ENCODE results near the gene COX11. TPM values are rescaled to one million over a fixed set of nuclear protein-coding genes. Genes with fewer than 3 reads are reported as not detected.

Gene COX11
- total RNA-seq, 2 experiments from 2014 or later, result 50.4 to 59.4 TPM

DNA sequence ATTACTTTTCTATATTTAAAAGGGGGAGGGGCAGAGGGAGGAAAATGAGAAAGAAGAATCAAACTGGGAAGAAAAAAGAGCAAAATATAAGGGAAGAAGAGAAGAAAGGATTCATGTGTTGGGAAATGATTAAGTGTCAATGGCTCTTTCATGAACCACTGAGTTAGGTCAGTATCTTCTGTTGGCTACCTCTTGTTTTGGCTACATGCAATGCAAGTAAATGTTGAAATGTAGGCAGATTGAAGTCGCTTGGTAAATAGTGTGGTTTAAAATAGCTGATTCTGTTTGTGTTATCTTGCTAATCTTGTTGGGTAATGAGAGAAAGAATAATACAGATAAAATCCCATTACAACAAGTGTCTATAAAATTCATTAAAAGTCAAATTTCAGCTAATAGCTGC is 27.2 kb downstream of the COX11 start:
- peaks cover 2% of the 10 kb centered on the region for H3K4me1 Mint-ChIP-seq
- H3K9me3 Mint-ChIP-seq, result no peaks in the 10 kb centered on the region
- peaks cover 9% of the 10 kb centered on the region for H3K27me3 Mint-ChIP-seq
- no peak overlapping the region for H3K4me3 Mint-ChIP-seq
- H3K27ac Mint-ChIP-seq, result no peak overlapping the region
- no peak for DNase-seq
- no peaks in the 10 kb centered on the region for H3K36me3 Mint-ChIP-seq

DNA sequence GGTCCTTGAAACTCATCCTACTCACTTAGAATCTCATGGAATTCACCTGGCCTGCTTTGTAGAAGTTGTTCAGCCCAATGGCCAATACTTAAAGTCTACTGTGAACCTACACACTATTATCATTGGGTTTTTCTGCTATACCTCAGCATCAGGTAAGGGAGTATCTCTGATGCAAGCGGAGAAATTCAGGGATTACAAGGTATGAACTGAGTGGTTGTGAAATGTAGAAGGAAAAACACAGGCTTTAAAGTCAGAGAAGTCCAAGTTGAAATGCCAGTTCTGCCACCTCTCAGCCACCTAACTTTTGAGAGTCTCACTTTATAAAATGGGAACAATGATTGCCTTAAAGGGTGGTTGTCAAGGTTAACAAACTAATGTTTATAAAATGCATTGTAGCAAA is 31.0 kb downstream of the COX11 start:
- Mint-ChIP-seq H3K4me1 (no peaks in the 10 kb centered on the region), H3K27me3 (no peaks in the 10 kb centered on the region), H3K36me3 (no peaks in the 10 kb centered on the region), H3K9me3 (no peaks in the 10 kb centered on the region), H3K4me3 (no peak overlapping the region), H3K27ac (no peak overlapping the region)
- no peak for DNase-seq

DNA sequence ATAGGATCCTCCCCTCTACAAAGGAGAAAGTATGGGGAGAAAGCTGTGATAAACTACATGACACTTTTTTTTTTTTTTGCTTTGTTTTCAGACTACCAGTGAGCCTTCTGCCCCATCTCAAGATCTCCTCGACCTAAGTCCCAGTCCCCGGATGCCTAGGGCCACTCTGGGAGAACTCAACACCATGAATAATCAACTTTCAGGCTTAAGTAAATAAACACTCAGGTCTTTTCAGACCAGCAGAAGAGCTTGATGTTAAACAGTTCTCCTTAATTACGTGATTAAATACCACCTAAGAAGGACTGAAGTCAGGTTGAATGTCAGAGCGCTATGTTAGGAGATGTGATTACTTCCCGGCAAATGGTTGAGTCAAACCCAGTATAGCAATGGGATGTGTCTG is 31.4 kb downstream of the COX11 start:
- Mint-ChIP-seq H3K27me3 (no peaks in the 10 kb centered on the region), H3K4me3 (no peak overlapping the region), H3K9me3 (no peaks in the 10 kb centered on the region), H3K27ac (no peak overlapping the region), H3K36me3 (no peaks in the 10 kb centered on the region), H3K4me1 (no peaks in the 10 kb centered on the region)
- no peak for DNase-seq

DNA sequence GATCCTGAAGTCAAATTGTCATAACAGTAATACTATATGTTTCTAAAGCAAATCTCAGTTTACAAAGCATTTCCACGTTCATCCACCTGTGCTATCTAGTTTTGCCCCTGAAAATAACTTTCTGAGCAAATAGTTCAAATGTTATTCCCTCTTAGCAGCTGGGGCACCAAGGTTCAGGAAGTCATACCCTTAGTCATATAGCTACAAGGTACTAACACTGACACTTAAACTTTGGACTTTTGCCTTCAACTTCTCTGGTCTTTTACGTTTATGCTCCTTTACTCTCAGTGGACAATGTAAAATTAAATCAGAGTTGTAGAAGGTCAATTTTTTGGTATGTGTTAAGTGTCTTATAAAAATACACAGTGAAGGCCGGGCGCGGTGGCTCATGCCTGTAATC is 33.0 kb downstream of the COX11 start:
- no peaks in the 10 kb centered on the region for H3K36me3 Mint-ChIP-seq
- no peak overlapping the region for H3K4me3 Mint-ChIP-seq
- H3K4me1 Mint-ChIP-seq, result no peaks in the 10 kb centered on the region
- no peaks in the 10 kb centered on the region for H3K27me3 Mint-ChIP-seq
- DNase-seq, result no peak
- no peaks in the 10 kb centered on the region for H3K9me3 Mint-ChIP-seq
- H3K27ac Mint-ChIP-seq, result no peak overlapping the region

DNA sequence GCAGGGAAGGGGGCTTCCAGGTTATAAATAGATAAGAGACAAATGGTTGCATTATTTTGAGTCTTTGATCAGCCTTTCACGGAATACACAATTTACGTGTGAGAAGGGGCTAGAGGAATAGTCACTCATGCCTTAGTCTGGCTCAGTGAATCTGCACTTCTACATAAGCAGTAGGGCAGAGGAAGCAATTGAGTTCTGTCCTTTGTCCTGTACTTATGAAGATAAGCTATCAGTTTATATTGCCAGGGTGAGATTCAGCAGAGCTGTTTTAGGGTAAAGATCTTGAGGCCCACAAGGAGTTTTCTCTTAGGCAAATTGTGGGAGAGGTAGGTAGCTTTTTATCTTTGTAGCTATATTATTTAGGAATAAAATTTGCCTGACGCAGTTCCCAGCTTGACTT is 34.5 kb downstream of the COX11 start:
- Mint-ChIP-seq H3K27ac (no peak overlapping the region), H3K27me3 (no peaks in the 10 kb centered on the region), H3K4me1 (no peaks in the 10 kb centered on the region), H3K9me3 (no peaks in the 10 kb centered on the region), H3K36me3 (no peaks in the 10 kb centered on the region), H3K4me3 (no peak overlapping the region)
- no peak for DNase-seq

DNA sequence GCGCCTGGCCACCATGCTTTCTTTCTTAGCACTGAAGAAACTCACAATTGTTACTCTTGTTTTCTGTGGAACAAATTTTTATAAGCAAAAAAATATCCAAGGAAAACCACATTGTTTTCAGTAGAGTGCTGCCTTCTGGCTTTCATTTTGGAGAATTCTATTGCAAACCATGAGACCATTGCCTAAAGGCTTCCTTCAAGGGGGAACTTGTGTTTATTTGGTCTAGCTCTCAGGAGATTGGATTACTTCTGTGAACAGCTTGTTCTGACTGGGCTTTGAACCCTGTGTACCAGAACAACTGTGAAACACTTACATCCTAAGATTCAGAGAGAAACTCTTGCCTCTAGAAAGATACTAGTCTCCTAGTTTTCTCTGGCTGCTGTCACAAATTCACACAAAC is 35.7 kb downstream of the COX11 start:
- H3K27me3 Mint-ChIP-seq, result no peaks in the 10 kb centered on the region
- no peak for DNase-seq
- H3K9me3 Mint-ChIP-seq, result no peaks in the 10 kb centered on the region
- no peak overlapping the region for H3K4me3 Mint-ChIP-seq
- H3K36me3 Mint-ChIP-seq, result no peaks in the 10 kb centered on the region
- H3K4me1 Mint-ChIP-seq, result no peaks in the 10 kb centered on the region
- H3K27ac Mint-ChIP-seq, result no peak overlapping the region

DNA sequence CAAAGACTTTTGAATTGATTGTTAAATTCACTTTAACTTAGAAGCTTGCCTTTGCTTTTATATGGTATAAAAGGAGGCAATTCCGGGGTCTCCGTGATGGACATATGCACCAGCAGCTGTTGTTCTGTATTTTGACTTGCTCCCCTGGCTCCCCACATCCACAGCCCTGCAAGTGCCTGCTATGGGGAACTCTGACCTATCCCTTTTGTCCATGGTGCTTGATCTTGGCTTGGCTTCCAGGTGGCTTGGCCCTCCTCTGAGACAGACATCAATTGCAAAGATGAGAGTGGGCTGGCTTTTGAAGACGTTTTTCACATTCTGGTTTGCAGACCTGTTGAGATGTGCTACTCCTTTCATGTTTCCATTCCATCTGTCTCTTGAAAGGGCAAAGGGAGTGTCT is 40.9 kb downstream of the COX11 start:
- no peak overlapping the region for H3K4me3 Mint-ChIP-seq
- no peaks in the 10 kb centered on the region for H3K9me3 Mint-ChIP-seq
- peaks cover 9% of the 10 kb centered on the region for H3K27me3 Mint-ChIP-seq
- H3K27ac Mint-ChIP-seq, result no peak overlapping the region
- H3K4me1 Mint-ChIP-seq, result no peaks in the 10 kb centered on the region
- no peak for DNase-seq
- H3K36me3 Mint-ChIP-seq, result no peaks in the 10 kb centered on the region

DNA sequence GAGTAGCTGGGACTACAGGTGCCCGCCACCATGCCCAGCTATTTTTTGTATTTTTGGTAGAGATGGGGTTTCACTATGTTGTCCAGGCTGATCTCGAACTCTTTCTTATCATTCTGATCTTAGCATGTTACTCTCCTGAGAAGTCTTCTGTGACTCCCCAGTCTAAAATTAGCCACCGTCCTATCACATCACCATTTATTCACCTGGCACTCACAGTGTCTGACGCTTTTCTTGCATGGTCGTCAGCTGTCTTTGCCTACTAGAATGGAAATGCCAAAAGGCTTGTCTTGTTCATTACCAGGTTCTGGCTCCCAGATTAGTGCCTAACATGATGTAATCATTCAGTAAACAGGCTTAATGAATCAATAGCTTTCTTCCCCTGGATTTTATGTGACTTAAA is 44.0 kb downstream of the COX11 start:
- Mint-ChIP-seq H3K4me1 (no peaks in the 10 kb centered on the region), H3K9me3 (no peaks in the 10 kb centered on the region), H3K27ac (no peak overlapping the region), H3K4me3 (no peak overlapping the region), H3K36me3 (no peaks in the 10 kb centered on the region), H3K27me3 (peaks cover 9% of the 10 kb centered on the region)
- no peak for DNase-seq

DNA sequence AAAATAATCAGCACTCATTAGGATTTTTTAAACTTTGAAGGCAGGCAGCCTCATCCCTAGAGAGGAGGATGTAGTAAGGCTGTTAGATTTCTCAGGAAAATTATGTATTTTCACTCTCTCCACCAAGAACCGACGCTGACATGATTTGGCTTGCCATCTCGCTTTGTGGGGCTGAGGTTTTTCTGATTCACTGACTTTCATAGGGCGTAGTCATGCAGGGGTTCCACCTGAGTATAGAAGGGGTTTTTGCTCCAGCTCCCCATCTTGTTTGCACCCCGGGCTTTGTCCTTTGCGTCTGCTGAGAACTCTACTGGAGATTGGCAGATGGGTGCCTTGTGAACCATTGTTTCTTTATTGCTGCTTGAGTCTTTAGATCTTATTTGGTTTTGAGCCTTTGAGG is 47.6 kb downstream of the COX11 start:
- H3K9me3 Mint-ChIP-seq, result peaks cover 13% of the 10 kb centered on the region
- H3K36me3 Mint-ChIP-seq, result no peaks in the 10 kb centered on the region
- peaks cover 9% of the 10 kb centered on the region for H3K27me3 Mint-ChIP-seq
- H3K4me1 Mint-ChIP-seq, result no peaks in the 10 kb centered on the region
- DNase-seq, result no peak
- no peak overlapping the region for H3K27ac Mint-ChIP-seq
- H3K4me3 Mint-ChIP-seq, result no peak overlapping the region

DNA sequence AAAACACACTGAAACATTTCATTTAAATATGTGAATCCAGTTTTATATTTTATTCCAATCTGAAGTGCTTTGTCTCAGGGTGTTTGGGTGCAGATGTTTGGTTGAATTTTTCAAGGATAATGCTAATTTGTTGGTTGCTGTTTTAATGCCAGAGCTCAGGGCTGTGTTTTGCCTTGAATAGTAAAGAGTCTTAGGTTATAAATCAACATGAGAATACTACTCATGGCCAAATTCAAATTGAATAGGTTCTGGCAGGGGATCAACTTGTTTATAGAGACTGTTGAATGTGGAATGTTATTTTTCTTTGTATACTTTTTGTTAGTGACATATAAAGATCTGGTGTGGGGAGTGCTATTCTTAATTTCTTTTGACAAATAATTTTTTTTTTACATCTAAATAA is 49.0 kb downstream of the COX11 start:
- Mint-ChIP-seq H3K4me1 (no peaks in the 10 kb centered on the region), H3K4me3 (no peak overlapping the region), H3K27ac (no peak overlapping the region), H3K36me3 (no peaks in the 10 kb centered on the region), H3K27me3 (peaks cover 5% of the 10 kb centered on the region), H3K9me3 (peaks cover 13% of the 10 kb centered on the region)
- no peak for DNase-seq

DNA sequence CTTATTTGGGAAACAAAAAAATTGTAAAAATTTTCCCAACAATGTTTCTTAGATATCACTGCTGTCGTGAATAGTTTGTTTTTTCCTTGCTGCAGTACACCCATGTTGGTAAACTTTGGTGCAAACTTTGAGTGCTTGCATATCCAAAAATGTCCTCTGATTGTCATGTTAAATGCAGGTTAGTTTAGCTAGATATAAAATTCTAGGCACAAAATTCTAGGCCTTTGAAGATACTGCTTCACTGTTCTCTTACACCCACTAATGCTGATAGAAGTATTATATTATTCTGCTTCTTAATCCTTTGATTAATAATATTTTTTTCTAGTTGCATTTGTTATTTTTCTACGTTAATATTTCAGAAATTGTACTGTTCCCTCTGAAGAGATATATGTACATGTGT is 51.7 kb downstream of the COX11 start:
- no peaks in the 10 kb centered on the region for H3K36me3 Mint-ChIP-seq
- no peaks in the 10 kb centered on the region for H3K27me3 Mint-ChIP-seq
- H3K4me1 Mint-ChIP-seq, result no peaks in the 10 kb centered on the region
- H3K27ac Mint-ChIP-seq, result no peak overlapping the region
- no peak overlapping the region for H3K4me3 Mint-ChIP-seq
- DNase-seq, result no peak
- H3K9me3 Mint-ChIP-seq, result peaks cover 13% of the 10 kb centered on the region

Other genes with a start within 250 kb of the COX11 start
- 1 to 10 TPM in 1 of 2 experiments, under 1 TPM in 1; 0.74 to 1.0 TPM for gene TOM1L1, start 67.8 kb downstream of the COX11 start, total RNA-seq
- gene STXBP4, start 111 bp upstream of the COX11 start, total RNA-seq, result 1 to 10 TPM; 6.0 to 7.6 TPM

Measured in activated naive CD8-positive, alpha-beta T cell treated with anti-CD3 and anti-CD28 coated beads for 36 hours (primary cell).